ENCODE data around the gene CCDC28A. TPM values are rescaled to one million over a fixed set of nuclear protein-coding genes. Genes with fewer than 3 reads are reported as not detected.

CCDC28A gene
- total and polyA plus RNA-seq, 2 donors (not counting 1 experiment from before 2014, with no cell fraction given), result 15.2 to 22.0 TPM

DNA sequence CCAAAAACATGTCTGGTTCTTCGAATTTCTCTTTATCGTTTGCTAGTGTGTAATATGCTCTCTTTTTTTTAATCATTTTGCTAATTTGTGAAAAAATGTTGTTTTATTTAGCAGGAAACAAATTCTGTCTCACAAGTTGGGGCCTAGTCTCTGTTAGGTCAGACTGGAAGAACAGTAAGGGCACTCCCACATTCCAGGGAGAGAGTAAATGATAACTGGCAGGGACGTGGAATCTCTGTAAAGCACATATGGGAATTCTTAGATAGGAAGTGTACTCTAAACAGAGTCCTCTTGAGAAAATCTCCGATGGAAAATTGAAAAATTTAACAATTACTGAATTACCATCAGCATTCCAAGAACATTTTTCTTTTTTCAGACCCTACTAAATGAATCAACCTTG, 16.4 kb upstream of the CCDC28A start:
- Histone ChIP-seq H3K9me3 (ENCODE audit: control insufficient read depth, insufficient read depth, low read depth, low read length) (no peaks in the 10 kb centered on the region), H3K4me3 (replicated peaks in 1 of 4; ENCODE audit: control extremely low read depth in 1 of 4, insufficient read depth in 1 of 4, low read depth in 3 of 4, low read length in 4 of 4) (no peak overlapping the region), H3K27ac (ENCODE audit: insufficient read depth, low read length) (no peak overlapping the region), H2AFZ (ENCODE audit: low read length) (no peak overlapping the region), H3K36me3 (ENCODE audit: control insufficient read depth, insufficient read depth, low read length) (no peaks in the 10 kb centered on the region), H3K9ac (ENCODE audit: insufficient read depth, low read length) (no peak overlapping the region), H3K27me3 (ENCODE audit: control insufficient read depth, insufficient read depth, low read length) (no peaks in the 10 kb centered on the region), H3K4me2 (ENCODE audit: extremely low read depth, insufficient read depth, low read length) (no peak overlapping the region), H3K79me2 (ENCODE audit: control insufficient read depth, insufficient read depth, low read length) (no peaks in the 10 kb centered on the region), H3K4me1 (ENCODE audit: control insufficient read depth, extremely low read depth, insufficient read depth, low read length) (no peaks in the 10 kb centered on the region), H4K20me1 (ENCODE audit: control insufficient read depth, extremely low read depth, insufficient read depth, low read length) (no peaks in the 10 kb centered on the region)
- DNase-seq (ENCODE audit: low read depth in 2 of 2), result peak in 1 of 2 donors; percentile 12
- TF ChIP-seq EZH2 (IDR thresholded peaks at IDR 0.05; ENCODE audit: low read length, missing control alignments), result no peak
- TF ChIP-seq, protein P1, sequence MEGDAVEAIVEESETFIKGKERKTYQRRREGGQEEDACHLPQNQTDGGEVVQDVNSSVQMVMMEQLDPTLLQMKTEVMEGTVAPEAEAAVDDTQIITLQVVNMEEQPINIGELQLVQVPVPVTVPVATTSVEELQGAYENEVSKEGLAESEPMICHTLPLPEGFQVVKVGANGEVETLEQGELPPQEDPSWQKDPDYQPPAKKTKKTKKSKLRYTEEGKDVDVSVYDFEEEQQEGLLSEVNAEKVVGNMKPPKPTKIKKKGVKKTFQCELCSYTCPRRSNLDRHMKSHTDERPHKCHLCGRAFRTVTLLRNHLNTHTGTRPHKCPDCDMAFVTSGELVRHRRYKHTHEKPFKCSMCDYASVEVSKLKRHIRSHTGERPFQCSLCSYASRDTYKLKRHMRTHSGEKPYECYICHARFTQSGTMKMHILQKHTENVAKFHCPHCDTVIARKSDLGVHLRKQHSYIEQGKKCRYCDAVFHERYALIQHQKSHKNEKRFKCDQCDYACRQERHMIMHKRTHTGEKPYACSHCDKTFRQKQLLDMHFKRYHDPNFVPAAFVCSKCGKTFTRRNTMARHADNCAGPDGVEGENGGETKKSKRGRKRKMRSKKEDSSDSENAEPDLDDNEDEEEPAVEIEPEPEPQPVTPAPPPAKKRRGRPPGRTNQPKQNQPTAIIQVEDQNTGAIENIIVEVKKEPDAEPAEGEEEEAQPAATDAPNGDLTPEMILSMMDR (conservative IDR thresholded peaks at IDR 0.05 in 1 of 2, IDR thresholded peaks at IDR 0.05 in 1 of 2; ENCODE audit: low read depth in 1 of 2, low read length in 2 of 2), result no peak

DNA sequence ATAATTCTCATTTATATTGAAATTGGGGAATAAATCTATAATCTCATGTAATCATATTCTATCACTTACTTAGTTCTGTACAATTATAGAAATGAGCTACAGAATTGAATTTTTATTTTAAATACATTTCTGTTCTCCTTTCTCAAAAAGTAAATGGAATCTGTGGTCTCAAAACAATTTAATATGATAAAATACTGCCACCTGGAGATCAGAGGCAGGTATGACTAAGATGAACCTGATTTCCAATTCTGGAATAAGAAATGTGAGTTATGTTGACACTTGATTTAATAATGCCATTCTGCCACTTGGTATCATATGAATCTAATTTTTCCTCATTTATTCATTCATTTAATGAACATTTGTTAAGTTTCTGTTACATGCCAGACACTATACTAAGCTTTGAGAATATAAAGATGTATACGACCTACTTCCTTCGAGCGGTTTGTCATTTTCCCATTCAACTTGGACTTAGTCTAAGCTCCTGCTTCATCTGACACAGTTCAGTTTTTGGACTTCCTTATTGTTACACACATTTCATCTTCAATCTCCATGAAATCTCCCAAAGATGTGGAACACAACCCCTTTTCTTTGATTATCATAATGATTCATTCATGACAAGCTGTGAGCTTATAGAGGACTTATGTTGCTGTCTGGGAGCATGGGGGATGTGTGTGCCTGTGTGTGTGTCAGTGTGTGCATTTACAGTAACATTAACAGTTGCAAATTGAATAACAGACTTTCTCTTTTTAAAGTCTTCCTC, 7.5 kb upstream of the CCDC28A start:
- Histone ChIP-seq H3K4me1 (ENCODE audit: control insufficient read depth, extremely low read depth, insufficient read depth, low read length) (no peaks in the 10 kb centered on the region), H2AFZ (ENCODE audit: low read length) (no peak overlapping the region), H3K36me3 (ENCODE audit: control insufficient read depth, insufficient read depth, low read length) (no peaks in the 10 kb centered on the region), H4K20me1 (ENCODE audit: control insufficient read depth, extremely low read depth, insufficient read depth, low read length) (no peaks in the 10 kb centered on the region), H3K9ac (ENCODE audit: insufficient read depth, low read length) (no peak overlapping the region), H3K4me3 (replicated peaks in 1 of 4; ENCODE audit: control extremely low read depth in 1 of 4, insufficient read depth in 1 of 4, low read depth in 3 of 4, low read length in 4 of 4) (no peak overlapping the region), H3K9me3 (ENCODE audit: control insufficient read depth, insufficient read depth, low read depth, low read length) (no peaks in the 10 kb centered on the region), H3K4me2 (ENCODE audit: extremely low read depth, insufficient read depth, low read length) (no peak overlapping the region), H3K27me3 (ENCODE audit: control insufficient read depth, insufficient read depth, low read length) (no peaks in the 10 kb centered on the region), H3K79me2 (ENCODE audit: control insufficient read depth, insufficient read depth, low read length) (no peaks in the 10 kb centered on the region), H3K27ac (ENCODE audit: insufficient read depth, low read length) (no peak overlapping the region)
- no peak for TF ChIP-seq EZH2 (IDR thresholded peaks at IDR 0.05; ENCODE audit: low read length, missing control alignments)
- TF ChIP-seq, protein P1 (conservative IDR thresholded peaks at IDR 0.05 in 1 of 2, IDR thresholded peaks at IDR 0.05 in 1 of 2; ENCODE audit: low read depth in 1 of 2, low read length in 2 of 2), result peak; percentile 26 to 59
- DNase-seq (ENCODE audit: low read depth in 2 of 2), result peak; percentile 25 to 70

DNA sequence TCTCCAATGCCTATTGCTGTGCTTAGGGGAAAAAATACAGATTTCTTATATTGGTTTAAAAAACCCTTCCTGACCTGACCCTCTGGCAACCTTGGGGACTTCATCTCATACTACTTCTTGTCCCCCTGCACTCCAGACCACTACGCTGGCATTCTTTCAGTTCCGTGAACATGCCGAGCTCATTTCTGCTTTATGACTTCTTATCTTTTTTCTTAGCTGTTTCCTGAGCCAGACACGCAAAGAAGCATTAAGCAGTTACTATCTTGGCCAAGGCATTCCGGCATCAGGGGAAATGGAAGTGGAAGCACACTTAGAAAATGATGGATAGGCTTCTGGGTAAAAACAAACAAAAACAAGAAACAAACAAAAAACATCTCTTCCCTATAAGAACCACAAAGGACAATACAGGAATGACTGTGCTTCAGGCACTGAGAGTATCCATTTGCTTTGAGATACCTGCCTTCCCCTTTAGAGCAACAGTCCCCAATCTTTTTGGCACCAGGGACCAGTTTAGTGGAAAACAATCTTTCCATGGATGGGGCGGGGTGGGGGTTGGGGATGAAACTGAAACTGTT, 4.4 kb upstream of the CCDC28A start:
- H3K79me2 ChIP-seq (ENCODE audit: control insufficient read depth, insufficient read depth, low read length), result peaks cover 1% of the 10 kb centered on the region
- no peak for DNase-seq (ENCODE audit: low read depth in 2 of 2)
- no peak overlapping the region for H2AFZ ChIP-seq (ENCODE audit: low read length)
- no peak overlapping the region for H3K9ac ChIP-seq (ENCODE audit: insufficient read depth, low read length)
- H3K4me1 ChIP-seq (ENCODE audit: control insufficient read depth, extremely low read depth, insufficient read depth, low read length), result no peaks in the 10 kb centered on the region
- H3K27ac ChIP-seq (ENCODE audit: insufficient read depth, low read length), result no peak overlapping the region
- H3K4me2 ChIP-seq (ENCODE audit: extremely low read depth, insufficient read depth, low read length), result no peak overlapping the region
- TF ChIP-seq EZH2 (IDR thresholded peaks at IDR 0.05; ENCODE audit: low read length, missing control alignments), result no peak
- TF ChIP-seq, protein P1 (conservative IDR thresholded peaks at IDR 0.05 in 1 of 2, IDR thresholded peaks at IDR 0.05 in 1 of 2; ENCODE audit: low read depth in 1 of 2, low read length in 2 of 2), result no peak
- H3K36me3 ChIP-seq (ENCODE audit: control insufficient read depth, insufficient read depth, low read length), result no peaks in the 10 kb centered on the region
- H3K27me3 ChIP-seq (ENCODE audit: control insufficient read depth, insufficient read depth, low read length), result no peaks in the 10 kb centered on the region
- H3K9me3 ChIP-seq (ENCODE audit: control insufficient read depth, insufficient read depth, low read depth, low read length), result no peaks in the 10 kb centered on the region
- H3K4me3 ChIP-seq (replicated peaks in 1 of 4; ENCODE audit: control extremely low read depth in 1 of 4, insufficient read depth in 1 of 4, low read depth in 3 of 4, low read length in 4 of 4), result no peak overlapping the region
- H4K20me1 ChIP-seq (ENCODE audit: control insufficient read depth, extremely low read depth, insufficient read depth, low read length), result no peaks in the 10 kb centered on the region

Data from fibroblast of lung (primary cell).